Mesenchymal stem cell (in vitro differentiated cells and primary cell): ENCODE results near the gene MRPS7.

ENCODE experiments used
- DNase-seq: peaks from one replicate; pipeline ENCODE4 v3.0.0-alpha.2; 2013
- H2AFZ ChIP-seq: one replicate; pipeline ENCODE4 v1.6.1; 2013; ENCODE audit warnings: low read depth, mild to moderate bottlenecking, control low read depth, inconsistent platforms, low read length, moderate library complexity
- H2AK5ac ChIP-seq: 2 replicates; pipeline ENCODE4 v1.6.1; 2013; ENCODE audit warnings: low read length, moderate library complexity, mild to moderate bottlenecking, inconsistent platforms; ENCODE audit not compliant: severe bottlenecking
- H2BK120ac ChIP-seq: one replicate; pipeline ENCODE4 v1.6.1; 2013; ENCODE audit warnings: low read depth, mild to moderate bottlenecking, inconsistent platforms, low read length, moderate library complexity
- H2BK12ac ChIP-seq, 2 experiments: one replicate each; pipeline ENCODE4 v1.6.1; 2013; ENCODE audit warnings: inconsistent platforms in 2 of 2, low read length in 2 of 2, mild to moderate bottlenecking in 2 of 2, moderate library complexity in 2 of 2, control low read depth in 1 of 2
- H2BK15ac ChIP-seq: one replicate; pipeline ENCODE4 v1.6.1; 2013; ENCODE audit warnings: mild to moderate bottlenecking, low read depth, inconsistent platforms; ENCODE audit not compliant: poor library complexity, severe bottlenecking
- H2BK5ac ChIP-seq: 2 replicates; pipeline ENCODE4 v1.6.1; 2013; ENCODE audit warnings: low read depth, mild to moderate bottlenecking, low read length, control low read depth, inconsistent platforms; ENCODE audit not compliant: poor library complexity, severe bottlenecking
- H3K14ac ChIP-seq, 2 experiments: one replicate each; pipeline ENCODE4 v1.6.1; 2013; ENCODE audit warnings: inconsistent platforms in 2 of 2, low read length in 2 of 2, control low read depth in 1 of 2, mild to moderate bottlenecking in 1 of 2, moderate library complexity in 1 of 2
- H3K18ac ChIP-seq, 2 experiments: one replicate each; pipeline ENCODE4 v1.6.1; 2013; ENCODE audit warnings: inconsistent platforms in 2 of 2, low read length in 2 of 2, control low read depth in 1 of 2, low read depth in 1 of 2, mild to moderate bottlenecking in 1 of 2
- H3K23ac ChIP-seq, 2 experiments: one replicate each; pipeline ENCODE4 v1.6.1; 2013; ENCODE audit warnings: inconsistent platforms in 2 of 2, low read length in 2 of 2, mild to moderate bottlenecking in 2 of 2, moderate library complexity in 2 of 2, control low read depth in 1 of 2
- H3K27ac ChIP-seq: 2 replicates; pipeline ENCODE4 v1.5.1; 2013; ENCODE audit warnings: mild to moderate bottlenecking, moderate library complexity, low read length, control low read depth, inconsistent platforms; ENCODE audit not compliant: poor library complexity, severe bottlenecking
- H3K27me3 ChIP-seq, 2 experiments: 2 replicates each; pipeline versions ENCODE4 v1.6.1 to v1.7.0; 2013; ENCODE audit warnings: low read length in 2 of 2, mild to moderate bottlenecking in 2 of 2, moderate library complexity in 2 of 2, control low read depth in 1 of 2, inconsistent platforms in 1 of 2; ENCODE audit not compliant: control insufficient read depth in 1 of 2, insufficient read depth in 1 of 2
- H3K36me3 ChIP-seq, 2 experiments: 2 replicates each; pipeline versions ENCODE4 v1.6.1 to v1.7.0; 2013; ENCODE audit warnings: low read length in 2 of 2, control low read depth in 1 of 2, inconsistent platforms in 1 of 2, low read depth in 1 of 2, mild to moderate bottlenecking in 1 of 2; ENCODE audit not compliant: insufficient read depth in 2 of 2, control insufficient read depth in 1 of 2
- H3K4ac ChIP-seq, 2 experiments: one replicate each; pipeline ENCODE4 v1.6.1; 2013; ENCODE audit warnings: inconsistent platforms in 2 of 2, low read length in 2 of 2, mild to moderate bottlenecking in 2 of 2, moderate library complexity in 2 of 2, control low read depth in 1 of 2, low read depth in 1 of 2
- H3K4me1 ChIP-seq: 2 replicates; pipeline ENCODE4 v1.6.1; 2013; ENCODE audit warnings: low read depth, low read length, control low read depth; ENCODE audit not compliant: control insufficient read depth, insufficient read depth
- H3K4me2 ChIP-seq: 2 replicates; pipeline ENCODE4 v1.6.1; 2013; ENCODE audit warnings: low read length, mild to moderate bottlenecking, inconsistent platforms; ENCODE audit not compliant: poor library complexity, severe bottlenecking
- H3K4me3 ChIP-seq, 2 experiments: 2 replicates each; pipeline versions ENCODE4 v1.5.1 to v1.7.0; 2013; ENCODE audit warnings: low read length in 2 of 2, mild to moderate bottlenecking in 2 of 2, control low read depth in 1 of 2, low read depth in 1 of 2; ENCODE audit not compliant: insufficient read depth in 1 of 2
- H3K79me1 ChIP-seq: replicated peaks from 2 replicates; pipeline ENCODE4 v1.6.1; 2013; ENCODE audit warnings: mild to moderate bottlenecking, control low read depth, low read length, inconsistent platforms; ENCODE audit not compliant: poor library complexity, severe bottlenecking
- H3K9ac ChIP-seq: 2 replicates; pipeline ENCODE4 v1.7.0; 2013; ENCODE audit warnings: mild to moderate bottlenecking, low read length, moderate library complexity
- H3K9me3 ChIP-seq: 2 replicates; pipeline ENCODE4 v1.7.0; 2013; ENCODE audit warnings: mild to moderate bottlenecking, low read length; ENCODE audit not compliant: control insufficient read depth
- H4K8ac ChIP-seq: one replicate; pipeline ENCODE4 v1.6.1; 2013; ENCODE audit warnings: inconsistent platforms, mild to moderate bottlenecking, low read length, moderate library complexity
- H4K91ac ChIP-seq: one replicate; pipeline ENCODE4 v1.6.1; 2013; ENCODE audit warnings: mild to moderate bottlenecking, low read length, inconsistent platforms
- WGBS: methylation state at CpG from one replicate; pipeline ENCODE4 v1.1.7; 2013; ENCODE audit warnings: mixed read lengths; 5-methylcytosine and 5-hydroxymethylcytosine counted together

The MRPS7 gene

GRCh38 chr17:75271955-75272847 lies 10.5 kb downstream of the MRPS7 start:
- Histone ChIP-seq H3K14ac (no peak overlapping the region), H3K27ac (no peak overlapping the region), H3K36me3 (peaks cover 5 to 16% of the 10 kb centered on the region in 2 experiments), H2AK5ac (no peak overlapping the region), H3K23ac (peak overlapping the region in 1 of 2 experiments; percentile 48), H3K4me1 (peaks cover 18% of the 10 kb centered on the region), H2BK12ac (no peak overlapping the region), H3K9me3 (no peaks in the 10 kb centered on the region), H3K4me2 (peak overlapping the region; percentile 99), H2BK15ac (no peak overlapping the region), H3K79me1 (peaks cover 6% of the 10 kb centered on the region), H4K8ac (no peak overlapping the region), H3K9ac (peak overlapping the region; percentile 60), H3K4me3 (peak overlapping the region in 1 of 2 experiments; percentile 88), H2AFZ (no peak overlapping the region), H2BK120ac (no peak overlapping the region), H2BK5ac (no peak overlapping the region), H3K27me3 (no peaks in the 10 kb centered on the region), H4K91ac (no peak overlapping the region), H3K18ac (no peak overlapping the region), H3K4ac (no peak overlapping the region)
- DNase-seq = no peak
- WGBS = 83% methylated on average over 23 of the region's 24 CpGs

GRCh38 chr17:75272848-75273184 lies 11.1 kb downstream of the MRPS7 start:
- DNase-seq = no peak
- Histone ChIP-seq H4K91ac (no peak overlapping the region), H2AK5ac (no peak overlapping the region), H4K8ac (no peak overlapping the region), H3K27me3 (no peaks in the 10 kb centered on the region), H2BK15ac (no peak overlapping the region), H3K79me1 (peaks cover 6% of the 10 kb centered on the region), H3K23ac (no peak overlapping the region), H3K4me2 (no peak overlapping the region), H3K9ac (peak overlapping the region; percentile 1), H3K14ac (no peak overlapping the region), H3K36me3 (peaks cover 3 to 10% of the 10 kb centered on the region in 2 experiments), H2BK120ac (no peak overlapping the region), H3K27ac (no peak overlapping the region), H3K4ac (no peak overlapping the region), H3K9me3 (no peaks in the 10 kb centered on the region), H2BK5ac (no peak overlapping the region), H2BK12ac (no peak overlapping the region), H3K4me3 (no peak overlapping the region), H3K4me1 (peaks cover 18% of the 10 kb centered on the region), H2AFZ (no peak overlapping the region), H3K18ac (no peak overlapping the region)
- 90% methylated on average over 3 of the region's 3 CpGs for WGBS

GRCh38 chr17:75273977-75274708 lies 12.5 kb downstream of the MRPS7 start:
- 92% methylated on average over 7 of the region's 7 CpGs for WGBS
- Histone ChIP-seq H3K4me3 (no peak overlapping the region), H4K8ac (no peak overlapping the region), H3K27ac (no peak overlapping the region), H3K79me1 (peaks cover 6% of the 10 kb centered on the region), H2BK5ac (no peak overlapping the region), H3K27me3 (no peaks in the 10 kb centered on the region), H3K36me3 (peaks cover 3 to 8% of the 10 kb centered on the region in 2 experiments), H3K14ac (no peak overlapping the region), H3K9ac (peak overlapping the region; percentile 48), H2AK5ac (no peak overlapping the region), H4K91ac (no peak overlapping the region), H3K4ac (no peak overlapping the region), H3K23ac (no peak overlapping the region), H2BK120ac (no peak overlapping the region), H2AFZ (no peak overlapping the region), H3K9me3 (no peaks in the 10 kb centered on the region), H2BK15ac (no peak overlapping the region), H3K4me1 (peaks cover 18% of the 10 kb centered on the region), H3K18ac (no peak overlapping the region), H3K4me2 (no peak overlapping the region), H2BK12ac (no peak overlapping the region)
- DNase-seq = no peak

GRCh38 chr17:75277664-75278071 lies 16.0 kb downstream of the MRPS7 start:
- no peaks in the 10 kb centered on the region for H3K79me1 ChIP-seq
- no peaks in the 10 kb centered on the region for H3K27me3 ChIP-seq
- H3K23ac ChIP-seq = no peak overlapping the region
- H2BK5ac ChIP-seq = no peak overlapping the region
- H3K36me3 ChIP-seq = peaks cover 6 to 14% of the 10 kb centered on the region in 2 experiments
- no peak for DNase-seq
- H2BK15ac ChIP-seq = no peak overlapping the region
- H3K14ac ChIP-seq = no peak overlapping the region
- H3K4me1 ChIP-seq = peaks cover 2% of the 10 kb centered on the region
- no peak overlapping the region for H2BK12ac ChIP-seq
- H4K91ac ChIP-seq = no peak overlapping the region
- 84% methylated on average over 6 of the region's 6 CpGs for WGBS
- H3K18ac ChIP-seq = no peak overlapping the region
- no peaks in the 10 kb centered on the region for H3K9me3 ChIP-seq
- no peak overlapping the region for H2AK5ac ChIP-seq
- no peak overlapping the region for H3K4me2 ChIP-seq
- no peak overlapping the region for H3K4ac ChIP-seq
- no peak overlapping the region for H3K9ac ChIP-seq
- H2BK120ac ChIP-seq = no peak overlapping the region
- H2AFZ ChIP-seq = no peak overlapping the region
- no peak overlapping the region for H4K8ac ChIP-seq
- H3K27ac ChIP-seq = no peak overlapping the region
- no peak overlapping the region for H3K4me3 ChIP-seq
